ENCODE data around the gene ELMOD1.

ELMOD1 gene

DNA sequence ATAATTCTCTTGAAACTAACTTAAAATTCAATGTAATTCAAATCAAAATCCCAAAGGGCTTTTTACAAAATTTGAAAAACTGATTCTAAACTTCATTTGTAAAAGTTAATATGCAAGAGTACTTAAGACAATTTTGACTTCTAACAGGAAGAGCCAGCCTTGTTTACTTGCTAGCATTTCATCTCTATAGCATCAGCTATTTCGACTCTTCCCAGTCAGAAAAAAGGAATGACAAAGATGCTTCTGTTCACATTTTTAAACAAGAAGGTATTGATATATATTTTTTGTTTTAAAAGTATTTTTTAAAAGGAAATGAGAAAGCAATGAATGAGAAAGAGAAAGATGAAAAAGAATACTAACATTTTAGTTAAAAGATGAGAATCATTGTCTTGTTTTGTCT lies 104.5 kb downstream of the ELMOD1 start:
- H3K4me3 ChIP-seq (ENCODE audit: low read depth, low read length): no peak overlapping the region
- H3K36me3 ChIP-seq (ENCODE audit: control insufficient read depth, insufficient read depth, low read length): no peaks in the 10 kb centered on the region
- no peak overlapping the region for H3K27ac ChIP-seq
- H3K4me1 ChIP-seq: no peaks in the 10 kb centered on the region
- TF ChIP-seq, protein P1, sequence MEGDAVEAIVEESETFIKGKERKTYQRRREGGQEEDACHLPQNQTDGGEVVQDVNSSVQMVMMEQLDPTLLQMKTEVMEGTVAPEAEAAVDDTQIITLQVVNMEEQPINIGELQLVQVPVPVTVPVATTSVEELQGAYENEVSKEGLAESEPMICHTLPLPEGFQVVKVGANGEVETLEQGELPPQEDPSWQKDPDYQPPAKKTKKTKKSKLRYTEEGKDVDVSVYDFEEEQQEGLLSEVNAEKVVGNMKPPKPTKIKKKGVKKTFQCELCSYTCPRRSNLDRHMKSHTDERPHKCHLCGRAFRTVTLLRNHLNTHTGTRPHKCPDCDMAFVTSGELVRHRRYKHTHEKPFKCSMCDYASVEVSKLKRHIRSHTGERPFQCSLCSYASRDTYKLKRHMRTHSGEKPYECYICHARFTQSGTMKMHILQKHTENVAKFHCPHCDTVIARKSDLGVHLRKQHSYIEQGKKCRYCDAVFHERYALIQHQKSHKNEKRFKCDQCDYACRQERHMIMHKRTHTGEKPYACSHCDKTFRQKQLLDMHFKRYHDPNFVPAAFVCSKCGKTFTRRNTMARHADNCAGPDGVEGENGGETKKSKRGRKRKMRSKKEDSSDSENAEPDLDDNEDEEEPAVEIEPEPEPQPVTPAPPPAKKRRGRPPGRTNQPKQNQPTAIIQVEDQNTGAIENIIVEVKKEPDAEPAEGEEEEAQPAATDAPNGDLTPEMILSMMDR (IDR thresholded peaks at IDR 0.05): no peak
- H3K27me3 ChIP-seq (ENCODE audit: control insufficient read depth, insufficient read depth, low read length): no peaks in the 10 kb centered on the region
- no peaks in the 10 kb centered on the region for H3K79me2 ChIP-seq
- no peaks in the 10 kb centered on the region for H3K9me3 ChIP-seq (ENCODE audit: control insufficient read depth, low read length)
- no peak overlapping the region for H3K9ac ChIP-seq
- H3K4me2 ChIP-seq (ENCODE audit: low read length): no peak overlapping the region
- no peak overlapping the region for H2AFZ ChIP-seq

DNA sequence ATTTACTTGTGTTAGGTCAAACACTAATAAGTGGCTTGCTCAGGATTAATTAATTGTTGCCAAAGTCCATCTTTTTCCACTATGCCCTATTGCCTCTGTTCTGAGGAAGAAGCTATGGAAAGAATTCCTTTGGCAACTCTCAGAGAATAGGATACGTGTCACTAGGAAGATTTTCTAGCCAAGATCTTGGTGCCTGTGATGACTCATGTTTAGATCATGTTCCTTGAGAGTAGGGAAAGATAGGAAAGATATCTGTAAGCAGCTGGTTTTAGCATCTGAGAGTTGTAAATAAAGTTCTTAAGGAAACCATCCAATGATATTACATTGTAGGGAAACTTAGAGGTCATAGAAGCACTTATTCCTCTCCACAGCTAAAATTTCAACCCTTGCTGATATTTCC lies 105.2 kb downstream of the ELMOD1 start:
- H3K27ac ChIP-seq: no peak overlapping the region
- H3K79me2 ChIP-seq: no peaks in the 10 kb centered on the region
- no peak overlapping the region for H3K4me2 ChIP-seq (ENCODE audit: low read length)
- no peak overlapping the region for H3K4me3 ChIP-seq (ENCODE audit: low read depth, low read length)
- no peak overlapping the region for H2AFZ ChIP-seq
- no peaks in the 10 kb centered on the region for H3K27me3 ChIP-seq (ENCODE audit: control insufficient read depth, insufficient read depth, low read length)
- no peaks in the 10 kb centered on the region for H3K9me3 ChIP-seq (ENCODE audit: control insufficient read depth, low read length)
- no peak overlapping the region for H3K9ac ChIP-seq
- H3K36me3 ChIP-seq (ENCODE audit: control insufficient read depth, insufficient read depth, low read length): no peaks in the 10 kb centered on the region
- no peaks in the 10 kb centered on the region for H3K4me1 ChIP-seq
- TF ChIP-seq, protein P1 (IDR thresholded peaks at IDR 0.05): no peak

DNA sequence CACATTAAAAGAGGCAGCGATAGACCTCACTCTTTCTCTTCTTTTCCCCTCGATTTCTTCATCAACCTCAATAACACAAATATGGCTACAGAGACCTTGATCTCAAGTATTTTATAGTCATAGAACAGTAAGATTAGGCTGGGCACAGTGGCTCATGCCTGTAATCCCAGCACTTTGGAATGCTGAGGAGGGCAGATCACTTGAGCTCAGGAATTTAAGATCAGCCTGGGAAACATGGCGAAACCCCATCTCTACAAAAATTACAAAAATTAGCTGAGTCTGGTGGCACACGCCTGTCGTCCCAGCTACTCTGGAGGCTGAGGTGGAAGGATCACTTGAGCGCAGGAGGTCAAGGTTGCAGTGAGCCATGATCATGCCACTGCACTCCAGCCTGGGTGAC lies 106.3 kb downstream of the ELMOD1 start:
- no peaks in the 10 kb centered on the region for H3K36me3 ChIP-seq (ENCODE audit: control insufficient read depth, insufficient read depth, low read length)
- no peak overlapping the region for H3K9ac ChIP-seq
- H2AFZ ChIP-seq: no peak overlapping the region
- no peak overlapping the region for H3K27ac ChIP-seq
- no peaks in the 10 kb centered on the region for H3K9me3 ChIP-seq (ENCODE audit: control insufficient read depth, low read length)
- no peaks in the 10 kb centered on the region for H3K4me1 ChIP-seq
- H3K4me2 ChIP-seq (ENCODE audit: low read length): no peak overlapping the region
- H3K27me3 ChIP-seq (ENCODE audit: control insufficient read depth, insufficient read depth, low read length): no peaks in the 10 kb centered on the region
- no peak overlapping the region for H3K4me3 ChIP-seq (ENCODE audit: low read depth, low read length)
- H3K79me2 ChIP-seq: no peaks in the 10 kb centered on the region
- TF ChIP-seq, protein P1 (IDR thresholded peaks at IDR 0.05): no peak

DNA sequence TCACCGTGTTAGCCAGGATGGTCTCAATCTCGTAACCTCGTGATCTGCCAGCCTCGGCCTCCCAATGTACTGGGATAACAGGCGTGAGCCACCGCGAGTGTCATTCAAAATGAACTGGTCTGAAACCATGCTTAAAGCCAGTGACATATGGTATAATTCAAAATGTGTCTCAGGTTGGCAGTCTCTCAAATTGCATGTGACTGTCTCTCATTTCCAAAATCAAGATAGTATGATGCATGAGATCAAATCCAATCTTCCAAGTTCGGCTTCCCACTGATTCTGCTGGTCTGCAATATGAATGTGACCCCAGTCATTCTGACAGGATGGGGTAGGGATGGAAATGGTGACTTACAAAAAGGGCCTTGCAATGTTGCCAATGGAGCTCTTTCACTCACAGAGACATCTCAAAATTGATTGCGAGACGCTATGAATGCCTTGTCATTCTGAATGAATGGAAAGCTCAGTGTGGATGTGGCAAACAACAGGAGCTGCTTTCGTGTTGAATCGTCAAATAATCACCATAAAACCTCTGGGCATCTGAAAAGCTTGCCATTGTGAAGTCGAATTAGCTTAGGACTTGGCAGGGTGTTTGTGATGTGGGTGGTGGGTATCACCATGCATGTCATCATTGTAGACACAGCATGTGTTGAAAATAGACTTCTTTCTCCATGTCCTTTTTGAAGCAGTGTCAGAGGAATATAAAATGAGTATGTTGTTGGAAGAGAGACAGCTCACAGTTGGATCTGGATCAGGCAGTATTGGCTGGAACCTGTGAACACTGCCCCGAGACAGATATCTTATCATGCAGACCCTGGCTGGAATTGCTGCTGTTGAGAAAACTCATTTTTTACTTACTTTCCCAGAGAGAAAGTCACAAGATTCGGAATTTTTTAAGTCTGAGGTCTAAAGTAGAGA lies 108.7 kb downstream of the ELMOD1 start:
- H3K4me1 ChIP-seq: no peaks in the 10 kb centered on the region

More for the DNA sequence above, 108.7 kb downstream of the ELMOD1 start:
- TF ChIP-seq, protein P1 (IDR thresholded peaks at IDR 0.05): no peak
- no peak overlapping the region for H3K27ac ChIP-seq
- H3K79me2 ChIP-seq: no peaks in the 10 kb centered on the region
- H2AFZ ChIP-seq: no peak overlapping the region
- no peak overlapping the region for H3K9ac ChIP-seq
- no peak overlapping the region for H3K4me2 ChIP-seq (ENCODE audit: low read length)
- H3K9me3 ChIP-seq (ENCODE audit: control insufficient read depth, low read length): no peaks in the 10 kb centered on the region
- H3K4me3 ChIP-seq (ENCODE audit: low read depth, low read length): no peak overlapping the region
- H3K36me3 ChIP-seq (ENCODE audit: control insufficient read depth, insufficient read depth, low read length): no peaks in the 10 kb centered on the region
- H3K27me3 ChIP-seq (ENCODE audit: control insufficient read depth, insufficient read depth, low read length): no peaks in the 10 kb centered on the region

Data from parathyroid adenoma (tissue), 2 donors.